Endothelial cell of hepatic sinusoid (primary cell): ENCODE results near the gene PCLO.
"Not testable (repeated sequence)": the region's sequence is repeated elsewhere in the genome, so short reads cannot be mapped to it uniquely, and the experiment has no call there.

Experiments used
- in situ Hi-C: cut with HindIII; loops from 2 replicates; pipeline ENCODE4 v1.10.0; 2017; ENCODE audit warnings: low sequenced_read_pairs

Gene PCLO

GRCh38 chr7:82755705-82756551, 406.8 kb downstream of the PCLO start:
- in situ Hi-C loops = no loop called here

GRCh38 chr7:82750007-82750406, 412.7 kb downstream of the PCLO start:
- in situ Hi-C loops = no loop called here

DNA sequence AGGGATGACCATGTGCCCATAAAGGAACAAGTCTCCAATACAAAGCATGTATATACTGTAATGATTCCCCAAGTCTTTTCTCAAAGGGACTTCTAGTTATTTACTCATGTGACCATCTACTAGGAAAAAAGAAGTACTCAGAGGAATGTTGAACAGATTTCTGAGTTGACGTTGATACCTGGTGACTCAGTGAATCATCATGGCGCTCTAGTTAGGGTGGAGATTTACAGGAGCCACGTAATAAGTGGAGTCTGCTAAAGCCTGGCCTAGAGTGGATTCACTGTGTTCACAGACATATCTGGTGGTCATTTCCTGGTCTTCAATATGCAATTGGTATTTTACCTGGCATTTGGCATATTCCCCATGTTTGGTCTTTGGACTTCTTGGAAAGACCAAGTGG, 416.9 kb downstream of the PCLO start:
- in situ Hi-C loops = loop anchor here (25.0 kb wide), 1 partner anchor 1234 kb away; no protein-coding TSS in a partner anchor

DNA sequence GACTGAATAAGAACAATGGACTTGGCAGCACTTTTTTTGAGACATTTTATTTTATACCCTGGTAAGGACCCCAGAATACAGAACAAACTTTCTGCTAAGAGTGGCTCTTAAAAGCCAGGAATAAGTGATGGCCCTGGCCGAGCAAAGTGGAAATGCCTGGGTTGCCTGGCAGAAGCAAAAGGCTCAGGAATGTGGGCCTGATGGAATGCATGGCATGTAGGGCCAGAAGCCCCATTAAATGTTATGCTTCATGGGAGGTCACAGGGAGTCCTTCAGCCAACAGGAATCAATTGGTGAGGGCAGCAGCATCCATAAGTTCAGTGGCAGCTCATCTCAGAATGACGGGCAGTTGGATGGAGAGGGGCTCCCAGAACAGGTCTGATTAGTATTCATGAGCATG, 417.6 kb downstream of the PCLO start:
- in situ Hi-C loops = loop anchor here (25.0 kb wide), 1 partner anchor 1233 kb away; no protein-coding TSS in a partner anchor

GRCh38 chr7:82742163-82742562, 420.5 kb downstream of the PCLO start:
- in situ Hi-C loops = loop anchor here (25.0 kb wide), 1 partner anchor 1230 kb away; no protein-coding TSS in a partner anchor

DNA sequence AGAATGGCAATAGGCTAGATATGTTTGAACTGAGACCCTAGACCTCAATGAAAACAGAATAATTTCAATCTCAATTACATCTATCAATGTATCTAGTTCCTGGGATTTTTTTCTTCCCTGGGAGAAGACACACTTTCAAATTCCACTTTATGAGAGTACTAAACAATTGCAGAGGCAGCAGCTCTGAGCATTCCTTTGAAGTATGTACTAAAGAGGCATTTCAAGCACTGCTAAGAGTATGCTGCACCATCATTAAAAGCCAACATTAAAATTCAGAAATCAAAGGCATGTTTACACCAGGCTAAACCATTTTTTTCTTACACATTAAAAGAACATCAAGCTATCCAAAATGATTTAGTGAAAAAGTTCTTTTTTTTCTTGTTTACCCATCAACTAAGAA, 421.2 kb downstream of the PCLO start:
- in situ Hi-C loops = loop anchor here (25.0 kb wide), 1 partner anchor 1229 kb away; no protein-coding TSS in a partner anchor

GRCh38 chr7:82740246-82740848, 422.3 kb downstream of the PCLO start:
- in situ Hi-C loops = loop anchor here (25.0 kb wide), 1 partner anchor 1228 kb away; no protein-coding TSS in a partner anchor

- in situ Hi-C loops = loop anchor here (25.0 kb wide), 1 partner anchor 1224 kb away; no protein-coding TSS in a partner anchor
Measured at GRCh38 chr7:82736633-82737032, 426.1 kb downstream of the PCLO start.

DNA sequence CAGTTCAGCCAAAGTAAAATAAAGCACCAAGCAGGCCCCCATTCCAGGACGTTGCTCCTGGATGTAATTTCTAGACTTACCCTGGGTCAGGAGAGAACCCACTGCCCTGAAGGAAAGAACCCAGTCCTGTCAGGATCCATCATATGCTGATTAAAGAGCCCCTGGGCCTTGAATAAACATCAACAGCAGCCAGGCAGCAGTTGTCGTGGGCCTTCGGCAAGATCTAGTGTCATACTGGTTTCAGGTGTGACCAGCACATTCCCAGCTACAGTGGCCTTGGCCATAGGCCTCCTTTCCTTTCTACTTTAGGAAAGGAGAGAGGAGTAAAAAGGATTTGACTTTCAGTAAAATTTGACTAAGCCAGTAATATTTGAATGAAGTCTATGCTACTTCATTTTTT, 430.0 kb downstream of the PCLO start:
- in situ Hi-C loops = loop anchor here (25.0 kb wide), 1 partner anchor 1220 kb away; no protein-coding TSS in a partner anchor

DNA sequence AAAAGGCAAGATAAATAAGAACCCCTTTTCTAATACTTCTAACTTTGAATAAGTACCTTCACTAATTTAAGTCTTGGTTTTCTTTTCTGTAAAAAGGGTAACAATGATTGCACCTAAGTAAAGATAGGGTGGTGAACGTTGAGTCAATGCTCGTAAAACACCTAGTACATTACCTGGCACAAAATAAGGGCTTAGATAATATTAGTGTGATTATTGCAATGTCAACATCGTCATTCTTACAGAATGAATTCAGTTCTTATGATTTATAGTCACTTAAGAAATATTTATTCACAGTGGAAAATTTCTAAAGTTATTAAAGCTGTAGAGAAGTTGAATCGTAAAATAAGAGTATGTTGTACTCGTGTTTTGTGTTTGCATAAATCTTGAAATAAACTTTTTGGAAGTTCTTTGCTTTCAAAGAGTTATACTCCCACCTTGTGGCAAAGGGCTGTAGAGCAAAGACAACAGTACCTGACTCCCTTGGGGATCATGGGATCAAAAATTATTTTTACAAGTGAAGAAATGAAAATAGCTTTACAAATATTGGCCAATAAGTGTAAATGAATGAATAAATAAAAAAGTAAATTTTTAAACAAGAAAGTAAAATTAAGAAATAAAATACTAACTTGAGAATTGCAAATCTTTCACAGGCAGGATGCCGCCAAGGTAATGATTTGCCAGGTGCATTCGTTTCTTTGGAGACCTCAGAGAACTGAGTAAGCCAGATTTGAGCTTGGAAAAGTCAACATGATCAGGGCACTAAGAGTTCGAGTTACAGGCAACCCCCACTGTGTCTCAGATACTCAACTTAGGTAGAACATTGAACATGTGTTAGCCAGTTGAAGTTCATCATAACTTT, 433.3 kb downstream of the PCLO start:
- in situ Hi-C loops = loop anchor here (25.0 kb wide), 1 partner anchor 1217 kb away; no protein-coding TSS in a partner anchor

- in situ Hi-C loops = loop anchor here (25.0 kb wide), 1 partner anchor 1214 kb away; no protein-coding TSS in a partner anchor
Measured at GRCh38 chr7:82726038-82726800, 436.5 kb downstream of the PCLO start.

DNA sequence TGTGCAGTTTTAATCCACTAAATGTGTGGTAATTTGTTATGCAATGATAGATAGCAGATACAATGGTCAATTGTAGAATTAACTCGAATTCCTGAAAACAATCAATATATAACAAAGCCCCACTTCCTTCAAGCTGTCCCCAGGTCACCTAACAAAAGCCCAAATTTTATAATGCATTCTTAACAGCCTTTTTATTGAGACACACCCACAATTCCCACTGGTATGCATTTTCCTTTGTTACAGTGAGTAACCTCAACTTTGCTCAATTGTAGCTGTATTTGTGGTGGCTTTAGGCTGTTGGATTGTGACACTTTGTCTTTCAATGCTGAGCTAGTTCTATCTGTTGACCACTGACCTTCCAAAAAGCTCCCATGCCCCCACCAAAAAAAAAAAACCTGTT, 439.3 kb downstream of the PCLO start:
- in situ Hi-C loops = no loop called here

DNA sequence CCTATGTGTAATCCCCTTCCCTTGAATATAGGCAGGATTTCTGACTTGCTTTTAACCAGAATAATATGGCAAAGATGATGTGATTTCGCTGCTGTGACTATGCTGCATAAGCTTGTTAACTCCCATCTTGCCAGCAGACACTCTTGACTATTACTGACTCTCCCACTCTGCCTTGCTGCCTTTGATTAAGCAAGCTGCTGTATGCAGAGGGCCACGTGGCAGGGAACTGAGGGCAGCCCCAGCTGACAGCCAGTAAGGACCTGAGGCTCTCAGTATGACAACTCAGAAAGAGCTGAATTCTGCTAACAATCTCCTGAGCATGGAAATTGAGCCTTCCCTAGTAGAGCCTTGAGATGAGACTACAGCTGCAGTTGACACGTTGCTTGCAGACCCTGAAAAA, 439.7 kb downstream of the PCLO start:
- in situ Hi-C loops = no loop called here

DNA sequence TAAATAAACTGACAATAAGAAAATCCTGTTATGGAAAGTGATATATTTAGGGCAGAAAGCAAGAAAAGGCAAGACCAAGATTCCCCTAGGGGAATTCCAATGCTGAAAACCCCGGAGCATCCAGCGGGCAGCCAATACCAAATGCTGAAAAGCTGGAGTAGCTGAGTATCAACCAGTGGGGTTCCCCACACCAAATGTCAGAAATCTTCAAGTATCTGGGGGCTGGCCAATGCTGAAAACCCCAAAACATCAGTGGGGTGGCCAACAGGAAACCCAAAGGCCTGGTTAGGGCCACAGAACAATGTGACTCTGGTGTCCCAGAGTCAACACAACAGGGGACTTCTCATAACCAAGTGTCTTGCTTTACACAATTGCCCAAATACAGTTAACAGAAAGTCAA, 447.3 kb downstream of the PCLO start:
- in situ Hi-C loops = no loop called here

GRCh38 chr7:82714883-82715282, 447.8 kb downstream of the PCLO start:
- in situ Hi-C loops = no loop called here

GRCh38 chr7:82713506-82713905, 449.2 kb downstream of the PCLO start:
- in situ Hi-C loops = no loop called here

- in situ Hi-C loops = not testable (repeated sequence)
Measured at GRCh38 chr7:82706344-82706743, 456.3 kb downstream of the PCLO start.

DNA sequence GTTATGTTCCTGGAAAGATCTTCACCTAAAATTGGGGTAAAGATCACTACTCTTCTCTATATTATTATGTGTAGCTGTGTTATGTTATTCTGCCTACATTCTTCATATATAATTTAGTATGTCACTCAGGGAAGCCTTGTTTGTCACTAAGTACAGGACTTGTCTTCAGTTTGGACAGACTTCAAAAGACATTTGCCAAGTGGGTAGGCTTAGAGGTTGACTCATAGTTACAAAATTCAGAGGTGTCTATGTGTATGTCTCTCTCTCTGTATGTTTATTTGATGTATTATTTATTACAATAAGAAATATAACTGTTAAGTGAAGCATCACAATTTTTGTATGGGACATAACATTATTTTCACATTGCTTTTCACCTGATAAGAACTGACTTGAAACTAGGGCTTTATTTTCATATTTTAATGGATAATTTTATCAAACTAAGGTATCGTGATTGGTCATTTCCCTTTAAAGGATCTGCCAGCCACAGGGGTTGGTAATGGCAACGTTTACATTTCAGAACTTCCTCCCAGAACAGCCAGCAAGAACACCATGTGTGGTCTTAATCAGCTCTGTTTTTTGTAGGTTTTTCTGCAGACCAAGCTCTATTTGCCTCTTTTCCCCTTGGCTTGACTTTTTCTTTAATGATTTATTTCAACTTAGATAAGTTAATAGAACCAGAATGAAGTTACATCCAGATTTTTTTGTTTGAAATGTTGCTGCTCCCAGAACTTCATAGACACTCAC, 457.0 kb downstream of the PCLO start:
- in situ Hi-C loops = no loop called here

- in situ Hi-C loops = no loop called here
Measured at GRCh38 chr7:82704121-82704520, 458.6 kb downstream of the PCLO start.
